Thyroid gland (tissue), 4 donors: Measurements from ENCODE around the gene SLC9C2.

Experiments
- CTCF ChIP-seq, 6 experiments: fragments of 200-600 bp in 3 of 6; fragments of 450-650 bp in 3 of 6; sonication (generic) in 3 of 6; IDR thresholded peaks; one replicate each; pipeline ENCODE4 v1.5.1; 2016 to 2019; ENCODE audit warnings: antibody characterized with exemption in 6 of 6, mild to moderate bottlenecking in 2 of 6, inconsistent platforms in 1 of 6, moderate library complexity in 1 of 6
- POLR2A ChIP-seq, 2 donors: fragments of 450-650 bp; IDR thresholded peaks; one replicate each; pipeline ENCODE4 v1.6.1; 2017; ENCODE audit warnings: antibody characterized with exemption in 2 of 2, mild to moderate bottlenecking in 2 of 2, moderate library complexity in 1 of 2

GRCh38 chr1:173484276-173484675 lies 118.6 kb downstream of the SLC9C2 start:
- TF ChIP-seq CTCF (IDR thresholded peaks at IDR 0.05): no peak
- TF ChIP-seq POLR2A (IDR thresholded peaks at IDR 0.05): no peak
